PC-9 (cell line): ENCODE results near the gene PAIP2. TPM values are rescaled to one million over a fixed set of nuclear protein-coding genes. Genes with fewer than 3 reads are reported as not detected.

Experiments
- BruUV-seq: library from RNA; stranded (reverse); fragments of 400-500 nt; replicated peaks from 2 replicates; lab custom pipeline; 2021; lab: Mats Ljungman, UMichigan
- CTCF ChIA-PET: fragments of 300-600 bp; sonication (Branson Sonifier 250); formaldehyde crosslinking; loops from one replicate; lab custom pipeline; 2022; ENCODE audit warnings: antibody characterized with exemption; lab: Charles Lee
- POLR2A ChIA-PET: fragments of 300-600 bp; sonication (Branson Sonifier 250); formaldehyde crosslinking; loops from one replicate; lab custom pipeline; 2022; ENCODE audit warnings: antibody characterized with exemption; ENCODE audit not compliant: unreplicated experiment; lab: Charles Lee
- DNase-seq, 2 experiments: peaks; one replicate each; pipeline versions ENCODE4 v3.0.0 to v3.0.0-alpha.2; 2015 to 2022; ENCODE audit warnings: mixed read lengths in 1 of 2
- H2AFZ ChIP-seq: fragments of 200-600 bp; sonication (generic); 2 replicates; pipeline ENCODE4 v1.8.1; 2017; ENCODE audit warnings: antibody characterized with exemption
- H3F3A ChIP-seq: fragments of 200-600 bp; sonication (generic); 2 replicates; pipeline ENCODE4 v1.8.1; 2017; ENCODE audit warnings: antibody characterized with exemption, mild to moderate bottlenecking, low read depth; ENCODE audit not compliant: insufficient read depth
- H3K27ac ChIP-seq: fragments of 200-600 bp; sonication (generic); 2 replicates; pipeline ENCODE4 v1.6.1; 2016; ENCODE audit warnings: mixed run types
- H3K27me3 ChIP-seq: fragments of 200-600 bp; sonication (generic); 2 replicates; pipeline ENCODE4 v1.6.1; 2016; ENCODE audit warnings: low read depth, mixed run types; ENCODE audit not compliant: insufficient read depth
- H3K36me3 ChIP-seq: fragments of 200-600 bp; sonication (generic); 2 replicates; pipeline ENCODE4 v1.6.1; 2016; ENCODE audit warnings: low read depth, mixed run types
- H3K4me1 ChIP-seq: fragments of 200-600 bp; sonication (generic); replicated peaks from 2 replicates; pipeline ENCODE4 v1.6.1; 2016; ENCODE audit warnings: mixed run types; ENCODE audit not compliant: insufficient read depth
- H3K4me2 ChIP-seq: fragments of 200-600 bp; sonication (generic); 2 replicates; pipeline ENCODE4 v1.6.1; 2017; ENCODE audit warnings: mixed run types
- H3K4me3 ChIP-seq: fragments of 200-600 bp; sonication (generic); 2 replicates; pipeline ENCODE4 v1.6.1; 2016; ENCODE audit warnings: mixed run types
- H3K79me2 ChIP-seq: fragments of 200-600 bp; sonication (generic); 2 replicates; pipeline ENCODE4 v1.6.1; 2017; ENCODE audit warnings: low read depth, mixed run types
- H3K9me2 ChIP-seq: fragments of 200-600 bp; sonication (generic); 2 replicates; pipeline ENCODE4 v1.8.1; 2017; ENCODE audit warnings: mild to moderate bottlenecking; ENCODE audit not compliant: insufficient read depth
- H3K9me3 ChIP-seq: fragments of 200-600 bp; sonication (generic); 2 replicates; pipeline ENCODE4 v1.8.1; 2016; ENCODE audit warnings: low read depth; ENCODE audit not compliant: insufficient read depth
- H4K20me1 ChIP-seq: fragments of 200-600 bp; sonication (generic); 2 replicates; pipeline ENCODE4 v1.8.1; 2017; ENCODE audit not compliant: insufficient read depth
- EZH2 ChIP-seq: fragments of 200-600 bp; sonication (generic); IDR thresholded peaks from 2 replicates; pipeline ENCODE4 v1.8.0; 2017; ENCODE audit warnings: antibody characterized with exemption, low read depth
- intact Hi-C: fragments of 100-400 bp; cut with micrococcal nuclease; formaldehyde crosslinking; loops from one replicate; pipeline ENCODE4 v1.10.0; 2022; ENCODE audit not compliant: unreplicated experiment
- total RNA-seq: library from RNA; stranded (reverse); gene quantifications from 2 replicates; pipeline ENCODE4 v1.2.3, GENCODE V29; 2021
- TF ChIP-seq, protein P1 (sequence below): fragments of 200-600 bp; sonication (generic); conservative IDR thresholded peaks from 2 replicates; pipeline ENCODE4 v1.6.1; 2017; ENCODE audit warnings: mixed run types, antibody characterized with exemption, mild to moderate bottlenecking, moderate library complexity

The PAIP2 gene
- total RNA-seq, 1 experiment from 2014 or later: 90.5 TPM

DNA sequence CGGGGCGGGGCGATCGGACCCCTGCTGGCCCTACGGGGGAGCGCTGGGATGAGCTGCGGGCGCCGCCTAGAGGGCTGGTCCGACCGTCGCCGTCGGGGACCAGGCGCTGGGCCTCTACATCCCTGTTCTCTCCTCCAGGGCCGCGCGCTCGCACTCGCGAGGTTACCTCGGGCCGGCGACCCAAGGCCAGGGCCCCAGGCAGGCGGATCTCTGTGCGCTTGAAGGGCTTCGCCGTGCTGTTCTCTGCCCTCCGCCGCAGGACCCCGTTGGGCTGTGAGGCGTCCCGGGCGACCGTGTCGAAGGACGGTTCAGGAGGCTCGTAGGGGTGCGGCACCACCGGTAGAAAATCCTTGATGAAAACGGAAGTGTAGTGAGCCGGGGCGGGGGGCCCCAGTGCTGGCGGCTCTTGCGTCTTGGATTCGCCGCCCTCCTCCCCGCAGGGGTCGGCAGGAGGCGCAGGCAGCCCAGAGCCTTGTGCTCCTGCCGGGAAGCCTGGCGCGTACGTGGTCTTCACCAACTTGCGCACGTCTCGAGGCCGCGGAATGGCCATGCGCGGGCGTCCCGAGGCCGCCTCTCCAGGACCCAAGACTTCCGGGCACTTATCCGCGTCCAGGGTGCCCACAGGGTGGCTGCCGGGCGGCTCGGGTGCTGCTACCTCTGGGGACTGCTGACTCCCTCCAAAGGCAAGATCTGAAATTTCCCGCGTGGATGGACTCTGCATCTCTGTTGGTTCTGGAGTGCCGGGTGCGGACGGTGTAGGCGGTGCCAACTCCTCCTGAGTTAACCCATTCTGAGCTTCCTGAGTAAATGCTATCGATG is 51.2 kb downstream of the PAIP2 start:
- Histone ChIP-seq H3K9me3 (no peaks in the 10 kb centered on the region), H3K27me3 (no peaks in the 10 kb centered on the region), H3K36me3 (no peaks in the 10 kb centered on the region), H3K27ac (no peak overlapping the region), H3K4me3 (peak overlapping the region; percentile 52; the same call in 1 of the 2 replicates), H3F3A (peaks cover 26% of the 10 kb centered on the region; the same call in 1 of the 2 replicates), H3K9me2 (no peaks in the 10 kb centered on the region), H3K79me2 (no peaks in the 10 kb centered on the region), H3K4me1 (peaks cover 36% of the 10 kb centered on the region), H3K4me2 (peak overlapping the region; percentile 61), H4K20me1 (no peaks in the 10 kb centered on the region), H2AFZ (peak overlapping the region; percentile 69)
- TF ChIP-seq EZH2: no peak
- TF ChIP-seq, protein P1, sequence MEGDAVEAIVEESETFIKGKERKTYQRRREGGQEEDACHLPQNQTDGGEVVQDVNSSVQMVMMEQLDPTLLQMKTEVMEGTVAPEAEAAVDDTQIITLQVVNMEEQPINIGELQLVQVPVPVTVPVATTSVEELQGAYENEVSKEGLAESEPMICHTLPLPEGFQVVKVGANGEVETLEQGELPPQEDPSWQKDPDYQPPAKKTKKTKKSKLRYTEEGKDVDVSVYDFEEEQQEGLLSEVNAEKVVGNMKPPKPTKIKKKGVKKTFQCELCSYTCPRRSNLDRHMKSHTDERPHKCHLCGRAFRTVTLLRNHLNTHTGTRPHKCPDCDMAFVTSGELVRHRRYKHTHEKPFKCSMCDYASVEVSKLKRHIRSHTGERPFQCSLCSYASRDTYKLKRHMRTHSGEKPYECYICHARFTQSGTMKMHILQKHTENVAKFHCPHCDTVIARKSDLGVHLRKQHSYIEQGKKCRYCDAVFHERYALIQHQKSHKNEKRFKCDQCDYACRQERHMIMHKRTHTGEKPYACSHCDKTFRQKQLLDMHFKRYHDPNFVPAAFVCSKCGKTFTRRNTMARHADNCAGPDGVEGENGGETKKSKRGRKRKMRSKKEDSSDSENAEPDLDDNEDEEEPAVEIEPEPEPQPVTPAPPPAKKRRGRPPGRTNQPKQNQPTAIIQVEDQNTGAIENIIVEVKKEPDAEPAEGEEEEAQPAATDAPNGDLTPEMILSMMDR: peak; percentile 40; the same call in 1 of the 2 replicates
- DNase-seq: peak in 1 of 2 experiments; percentile 52
- ChIA-PET POLR2A (no interaction called here), CTCF (no interaction called here)
- BruUV-seq: TSS peak; percentile 41
- intact Hi-C loops: loop anchor here (5.0 kb wide), 1 partner anchor 51 kb away; the partner anchor contains the start of gene PAIP2

DNA sequence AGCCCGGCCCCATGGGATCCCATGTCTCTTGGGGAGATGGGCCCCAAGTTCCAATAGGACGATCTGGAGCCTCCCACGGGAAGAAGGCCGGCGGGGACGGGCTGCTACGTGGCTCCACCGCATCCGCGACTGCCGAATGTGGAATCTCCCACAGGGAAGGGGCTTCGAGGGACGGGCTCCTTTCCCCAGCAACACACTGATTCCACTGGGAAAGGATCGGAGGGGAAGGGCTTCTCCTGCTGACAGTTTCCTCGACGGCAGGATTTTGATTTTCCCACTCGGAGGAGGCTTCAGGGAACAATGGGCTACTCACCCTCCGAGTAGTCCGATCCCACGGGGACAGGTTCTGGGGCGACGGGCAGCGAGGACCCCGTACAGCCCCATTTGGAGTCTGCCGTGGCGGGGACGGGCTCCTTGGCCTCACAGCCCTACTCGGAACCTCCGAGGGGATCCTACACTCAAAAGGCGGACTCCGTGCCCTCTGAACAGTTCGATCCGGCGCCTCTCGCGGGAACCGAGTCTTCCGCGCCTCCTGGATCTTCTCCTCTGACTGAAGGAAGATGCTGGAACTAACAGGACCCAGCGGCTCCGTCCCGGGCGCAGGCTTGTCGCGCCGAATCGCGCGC is 52.0 kb downstream of the PAIP2 start:
- Histone ChIP-seq H3K27me3 (no peaks in the 10 kb centered on the region), H3K79me2 (no peaks in the 10 kb centered on the region), H3K36me3 (no peaks in the 10 kb centered on the region), H3K4me2 (peak overlapping the region; percentile 61), H3K4me3 (peak overlapping the region; percentile 52; the same call in 1 of the 2 replicates), H3K27ac (no peak overlapping the region), H4K20me1 (no peaks in the 10 kb centered on the region), H3F3A (peaks cover 26% of the 10 kb centered on the region; the same call in 1 of the 2 replicates), H3K9me2 (no peaks in the 10 kb centered on the region), H3K9me3 (no peaks in the 10 kb centered on the region), H3K4me1 (peaks cover 36% of the 10 kb centered on the region), H2AFZ (no peak overlapping the region)
- intact Hi-C loops: loop anchor here (5.0 kb wide), 1 partner anchor 51 kb away; the partner anchor contains the start of gene PAIP2
- ChIA-PET POLR2A (no interaction called here), CTCF (no interaction called here)
- no peak for DNase-seq
- no peak for TF ChIP-seq EZH2
- TF ChIP-seq, protein P1: no peak
- TSS peak; percentile 32 for BruUV-seq

DNA sequence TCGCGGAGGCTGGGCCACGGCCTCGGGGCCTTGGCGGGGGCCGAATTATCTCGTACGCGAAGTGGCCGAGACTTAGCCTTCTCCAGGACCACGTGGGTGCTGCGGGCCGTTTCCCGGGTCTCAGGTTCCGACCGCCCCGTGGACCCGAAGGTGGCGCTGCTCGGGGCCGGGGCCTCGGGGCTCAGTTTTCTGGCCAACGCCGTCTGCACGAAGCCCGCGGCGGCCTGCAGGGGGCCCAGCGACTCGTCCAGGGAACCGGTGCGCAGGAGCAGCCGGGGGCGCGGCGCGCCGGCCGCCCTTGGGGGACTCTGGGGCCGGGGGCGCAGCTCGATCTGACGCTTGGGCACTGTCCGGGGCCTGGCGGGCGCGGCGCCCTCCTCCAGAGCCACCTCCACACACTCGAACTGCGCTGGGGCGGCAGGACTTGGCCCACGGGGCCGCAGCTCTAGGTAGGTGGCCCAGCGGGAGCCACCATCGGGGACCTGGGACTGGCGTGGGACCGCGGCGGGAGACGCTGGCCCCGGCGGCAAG is 52.5 kb downstream of the PAIP2 start:
- Histone ChIP-seq H3K27ac (no peak overlapping the region), H3K79me2 (no peaks in the 10 kb centered on the region), H3K4me3 (no peak overlapping the region), H3K4me2 (no peak overlapping the region), H3K36me3 (no peaks in the 10 kb centered on the region), H2AFZ (no peak overlapping the region), H3K4me1 (peaks cover 36% of the 10 kb centered on the region), H4K20me1 (no peaks in the 10 kb centered on the region), H3K27me3 (no peaks in the 10 kb centered on the region), H3F3A (peaks cover 26% of the 10 kb centered on the region; the same call in 1 of the 2 replicates), H3K9me3 (no peaks in the 10 kb centered on the region), H3K9me2 (no peaks in the 10 kb centered on the region)
- no peak for DNase-seq
- ChIA-PET POLR2A (no interaction called here), CTCF (no interaction called here)
- TF ChIP-seq, protein P1: no peak
- no peak for TF ChIP-seq EZH2
- intact Hi-C loops: loop anchor here (5.0 kb wide), 1 partner anchor 52 kb away; the partner anchor contains the start of gene PAIP2
- BruUV-seq: no TSS peak
